Lower leg skin (tissue), 3 donors: ENCODE results near the gene FBXO45.

Experiments used
- POLR2A ChIP-seq, 2 donors: fragments of 450-650 bp; IDR thresholded peaks; one replicate each; pipeline ENCODE4 v1.6.1; 2016 to 2017; ENCODE audit warnings: antibody characterized with exemption in 2 of 2, mild to moderate bottlenecking in 1 of 2, moderate library complexity in 1 of 2
- TF ChIP-seq, protein P1 (sequence below), 3 donors: fragments of 450-650 bp; IDR thresholded peaks; one replicate each; pipeline ENCODE4 v1.5.1; 2016; ENCODE audit warnings: antibody characterized with exemption in 3 of 3, mild to moderate bottlenecking in 3 of 3, moderate library complexity in 2 of 3

DNA sequence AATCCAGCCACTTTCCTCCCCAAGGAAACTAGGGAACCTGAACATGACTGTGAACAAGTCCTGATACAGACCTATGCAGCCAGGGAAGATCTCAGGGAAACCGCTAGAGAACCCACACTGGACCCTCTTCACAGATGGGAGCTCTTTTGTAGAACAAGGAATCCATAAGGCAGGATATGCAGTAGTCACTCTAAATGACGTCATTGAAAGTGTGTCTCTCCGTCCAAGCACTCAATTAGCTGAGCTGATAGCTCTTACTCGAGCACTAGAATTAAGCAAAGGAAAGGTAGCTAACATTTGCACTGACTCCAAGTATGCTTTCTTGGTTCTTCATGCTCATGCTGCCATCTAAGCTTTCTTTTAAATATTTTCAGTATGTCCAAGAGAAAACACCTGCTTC is 43.3 kb upstream of the FBXO45 start:
- TF ChIP-seq, protein P1, sequence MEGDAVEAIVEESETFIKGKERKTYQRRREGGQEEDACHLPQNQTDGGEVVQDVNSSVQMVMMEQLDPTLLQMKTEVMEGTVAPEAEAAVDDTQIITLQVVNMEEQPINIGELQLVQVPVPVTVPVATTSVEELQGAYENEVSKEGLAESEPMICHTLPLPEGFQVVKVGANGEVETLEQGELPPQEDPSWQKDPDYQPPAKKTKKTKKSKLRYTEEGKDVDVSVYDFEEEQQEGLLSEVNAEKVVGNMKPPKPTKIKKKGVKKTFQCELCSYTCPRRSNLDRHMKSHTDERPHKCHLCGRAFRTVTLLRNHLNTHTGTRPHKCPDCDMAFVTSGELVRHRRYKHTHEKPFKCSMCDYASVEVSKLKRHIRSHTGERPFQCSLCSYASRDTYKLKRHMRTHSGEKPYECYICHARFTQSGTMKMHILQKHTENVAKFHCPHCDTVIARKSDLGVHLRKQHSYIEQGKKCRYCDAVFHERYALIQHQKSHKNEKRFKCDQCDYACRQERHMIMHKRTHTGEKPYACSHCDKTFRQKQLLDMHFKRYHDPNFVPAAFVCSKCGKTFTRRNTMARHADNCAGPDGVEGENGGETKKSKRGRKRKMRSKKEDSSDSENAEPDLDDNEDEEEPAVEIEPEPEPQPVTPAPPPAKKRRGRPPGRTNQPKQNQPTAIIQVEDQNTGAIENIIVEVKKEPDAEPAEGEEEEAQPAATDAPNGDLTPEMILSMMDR (IDR thresholded peaks at IDR 0.05), result no peak
- TF ChIP-seq POLR2A (IDR thresholded peaks at IDR 0.05), result no peak
